HepG2 (cell line): ENCODE measurements around the gene TTBK1. TPM values are rescaled to one million over a fixed set of nuclear protein-coding genes. Genes with fewer than 3 reads are reported as not detected.
A peak's percentile ranks its signal among the peaks of the same experiment; 100 is the strongest.

ENCODE experiments used
- ATAC-seq: fragments of 200-7000 bp; cut with Tn5 transposase; 3 replicates; pipeline ENCODE4 v1.9.1; 2020; ENCODE audit warnings: mild to moderate bottlenecking, moderate library complexity
- BruUV-seq: library from RNA; stranded (reverse); fragments of 400-500 nt; replicated peaks from 2 replicates; lab custom pipeline; 2021; lab: Mats Ljungman, UMichigan
- CTCF ChIA-PET: fragments of 300-600 bp; formaldehyde crosslinking; extraction: SDS; loops from one replicate; lab custom pipeline; 2021; ENCODE audit warnings: low total read pairs, inconsistent platforms, low intra/inter-chr PET ratio; lab: Yijun Ruan, JAX
- POLR2A ChIA-PET: fragments of 350-600 bp; sonication (Branson Sonifier 250); formaldehyde crosslinking; loops from one replicate; lab custom pipeline; 2020; ENCODE audit warnings: antibody characterized with exemption, inconsistent platforms; lab: Yijun Ruan, JAX
- DNase-seq: peaks from one replicate; pipeline ENCODE4 v3.0.0-alpha.2; 2015; ENCODE audit warnings: low spot score
- FAIRE-seq: peaks from 3 replicates; lab custom pipeline; 2011; peaks lifted over from hg19 to GRCh38; lab: Jason Lieb, UNC
- H2AFZ ChIP-seq: one replicate; pipeline ENCODE4 v1.6.1; 2011; ENCODE audit warnings: low read length, inconsistent platforms
- H3K27ac ChIP-seq: fragments of 300-600 bp; 3 replicates; pipeline ENCODE4 v1.8.0; 2011; ENCODE audit warnings: mixed run types, mild to moderate bottlenecking, mixed read lengths, low read length, inconsistent platforms; ENCODE audit not compliant: insufficient read depth; ENCODE audit errors: extremely low read length
- H3K27me3 ChIP-seq, 2 experiments: fragments of 200-600 bp in 1 of 2; 2 replicates in 1 of 2; 3 replicates in 1 of 2; pipeline versions ENCODE4 v1.6.0 to v1.8.0; 2011; ENCODE audit warnings: low read length in 2 of 2, mild to moderate bottlenecking in 2 of 2, moderate library complexity in 2 of 2, inconsistent platforms in 1 of 2; ENCODE audit not compliant: insufficient read depth in 2 of 2, control insufficient read depth in 1 of 2
- H3K36me3 ChIP-seq, 2 experiments: fragments of 200-600 bp in 1 of 2; replicated peaks in 1 of 2; 2 replicates in 1 of 2; 3 replicates in 1 of 2; pipeline versions ENCODE4 v1.5.1 to v1.8.0; 2011; ENCODE audit warnings: low read length in 2 of 2, inconsistent platforms in 1 of 2; ENCODE audit not compliant: insufficient read depth in 2 of 2, control insufficient read depth in 1 of 2
- H3K4me1 ChIP-seq: 2 replicates; pipeline ENCODE4 v1.5.1; 2012; ENCODE audit warnings: low read length, inconsistent platforms; ENCODE audit not compliant: insufficient read depth
- H3K4me2 ChIP-seq: 2 replicates; pipeline ENCODE4 v1.6.0; 2011; ENCODE audit warnings: low read depth, low read length, inconsistent platforms
- H3K4me3 ChIP-seq, 3 experiments: fragments of 200-600 bp in 1 of 3; sonication (generic), shearing (Covaris generic) in 1 of 3; replicated peaks in 1 of 3; 2 replicates each; pipeline ENCODE4 v1.5.1; 2011 to 2016; ENCODE audit warnings: low read length in 3 of 3, inconsistent platforms in 2 of 3, low read depth in 2 of 3, mild to moderate bottlenecking in 2 of 3, control low read depth in 1 of 3, mixed read lengths in 1 of 3; ENCODE audit not compliant: insufficient read depth in 1 of 3
- H3K79me2 ChIP-seq: one replicate; pipeline ENCODE4 v1.6.1; 2011; ENCODE audit warnings: low read length, inconsistent platforms; ENCODE audit not compliant: insufficient read depth
- H3K9ac ChIP-seq: 2 replicates; pipeline ENCODE4 v1.6.0; 2011; ENCODE audit warnings: mild to moderate bottlenecking, low read depth, low read length, inconsistent platforms; ENCODE audit not compliant: insufficient read depth
- H3K9me3 ChIP-seq: 2 replicates; pipeline ENCODE4 v1.5.1; 2012; ENCODE audit warnings: mild to moderate bottlenecking, low read length
- H4K20me1 ChIP-seq: 2 replicates; pipeline ENCODE4 v1.6.0; 2011; ENCODE audit warnings: inconsistent platforms, mild to moderate bottlenecking, low read length, moderate library complexity; ENCODE audit not compliant: insufficient read depth
- CREB1 ChIP-seq, 2 experiments: fragments of 450-650 bp in 1 of 2; IDR thresholded peaks; 2 replicates each; pipeline ENCODE4 v1.6.1; 2016 to 2017; ENCODE audit warnings: control low read depth in 1 of 2, mild to moderate bottlenecking in 1 of 2, missing compliant biosample characterization in 1 of 2, missing genetic modification characterization in 1 of 2
- KAT7 ChIP-seq: IDR thresholded peaks from 2 replicates; pipeline ENCODE4 v1.6.1; 2018; ENCODE audit warnings: borderline replicate concordance, missing compliant biosample characterization
- RFX1 ChIP-seq: fragments of 450-650 bp; IDR thresholded peaks from 2 replicates; pipeline ENCODE4 v1.6.1; 2017
- SKI ChIP-seq: fragments of 450-650 bp; IDR thresholded peaks from one replicate; pipeline ENCODE4 v1.6.1; 2018; ENCODE audit warnings: mild to moderate bottlenecking; ENCODE audit not compliant: partially characterized antibody
- SOX6 ChIP-seq, 2 experiments: fragments of 450-650 bp in 1 of 2; sonication (generic) in 1 of 2; formaldehyde crosslinking in 1 of 2; IDR thresholded peaks; 2 replicates each; pipeline versions ENCODE4 v1.4.0 to v1.6.1; 2017 to 2020; ENCODE audit warnings: antibody characterized with exemption in 1 of 2, mild to moderate bottlenecking in 1 of 2, missing genetic modification reagents in 1 of 2
- ZFP90 ChIP-seq: sonication (generic); formaldehyde crosslinking; IDR thresholded peaks from 2 replicates; pipeline ENCODE4 v1.8.0; 2022; ENCODE audit warnings: missing genetic modification reagents, mild to moderate bottlenecking, inconsistent platforms, borderline replicate concordance
- ZNF333 ChIP-seq: sonication (generic); formaldehyde crosslinking; IDR thresholded peaks from 2 replicates; pipeline ENCODE4 v1.4.0; 2020; ENCODE audit warnings: mild to moderate bottlenecking, missing genetic modification reagents, borderline replicate concordance
- WGBS: methylation state at CpG from one replicate; pipeline ENCODE4 v1.1.6; 2017; ENCODE audit warnings: low lambda C conversion rate; 5-methylcytosine and 5-hydroxymethylcytosine counted together
- in situ Hi-C: cut with HindIII; loops from 2 replicates; pipeline ENCODE4 v1.10.0; 2017; ENCODE audit warnings: low pct_unique_long_range_greater_than_20kb; ENCODE audit not compliant: extremely low pct_ligation_motif_present
- intact Hi-C: fragments of 100-400 bp; cut with micrococcal nuclease; formaldehyde crosslinking; loops from one replicate; pipeline ENCODE4 v1.10.0; 2022; ENCODE audit not compliant: unreplicated experiment
- polyA plus RNA-seq, 8 experiments: library from polyadenylated mRNA; depleted of rRNA in 3 of 8; stranded (reverse) in 7 of 8; unstranded in 1 of 8; fragments of >200 nt; fragmentation: Illumina TruSeq in 4 of 8; extraction: Trizol in 4 of 8; gene quantifications; 2 replicates each; pipeline versions ENCODE4 v1.2.1 to v1.2.3, GENCODE V29; 2011 to 2016; ENCODE audit warnings: low read depth in 4 of 8, missing spikeins in 1 of 8, mixed read lengths in 1 of 8; ENCODE audit not compliant: insufficient read depth in 1 of 8
- total RNA-seq, 5 experiments: library from RNA; depleted of rRNA; stranded (reverse); fragments of >200 nt; fragmentation: Illumina TruSeq; extraction: Trizol; gene quantifications; 2 replicates each; pipeline ENCODE4 v1.2.3, GENCODE V29; 2016; ENCODE audit warnings: low read depth in 1 of 5
- TF ChIP-seq, protein P1 (sequence below): sonication (generic); formaldehyde crosslinking; IDR thresholded peaks from 2 replicates; pipeline ENCODE4 v1.8.0; 2022; ENCODE audit warnings: mild to moderate bottlenecking, missing genetic modification reagents; ENCODE audit not compliant: insufficient replicate concordance

TTBK1 gene
- total and polyA plus RNA-seq, 2 of the 13 experiments (the other 11 are each of a cell fraction or from before 2014, with no cell fraction given), result 0.24 to 0.33 TPM

DNA sequence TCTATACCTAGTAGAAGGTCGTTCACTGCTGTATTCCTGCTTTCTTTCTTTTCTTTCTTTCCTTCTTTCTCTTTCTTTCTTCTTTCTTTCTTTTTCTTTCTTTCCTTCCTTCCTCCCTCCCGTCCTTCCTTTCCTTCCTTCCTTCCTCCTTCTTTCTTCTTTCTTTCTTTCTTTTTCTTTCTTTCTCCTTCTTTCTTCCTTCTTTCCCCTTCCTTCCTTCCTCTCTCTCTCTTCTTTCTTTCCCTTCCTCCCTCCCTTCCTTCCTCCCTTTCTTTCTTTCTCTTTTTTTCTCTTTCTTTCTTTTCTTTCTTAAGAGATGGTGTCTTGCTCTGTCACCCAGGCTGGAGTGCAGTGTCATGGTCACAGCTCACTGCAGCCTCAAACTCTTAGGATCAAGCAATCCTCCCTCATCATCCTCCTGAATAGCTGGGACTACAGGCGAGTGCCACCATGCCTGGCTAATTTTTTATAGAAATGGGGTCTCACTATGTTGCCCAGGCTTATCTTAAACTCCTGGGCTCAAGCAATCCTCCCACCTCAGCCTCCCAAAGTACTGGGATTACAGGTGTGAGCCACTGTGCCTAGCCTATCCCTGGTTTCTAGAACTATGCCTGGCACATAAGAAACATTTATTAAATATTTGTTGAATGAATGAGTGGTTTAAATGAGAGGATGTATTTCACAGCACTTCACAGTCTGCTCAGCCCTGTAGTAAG, 11.4 kb upstream of the TTBK1 start (continued):
- TF ChIP-seq SOX6 (IDR thresholded peaks at IDR 0.05) (0 out of 2 replicates have a peak, but pooled peaks have one; percentile 43), SOX6 (CRISPR knock-in tag; IDR thresholded peaks at IDR 0.05) (no peak), KAT7 (CRISPR knock-in tag) (no peak)
- TF ChIP-seq, protein P1, sequence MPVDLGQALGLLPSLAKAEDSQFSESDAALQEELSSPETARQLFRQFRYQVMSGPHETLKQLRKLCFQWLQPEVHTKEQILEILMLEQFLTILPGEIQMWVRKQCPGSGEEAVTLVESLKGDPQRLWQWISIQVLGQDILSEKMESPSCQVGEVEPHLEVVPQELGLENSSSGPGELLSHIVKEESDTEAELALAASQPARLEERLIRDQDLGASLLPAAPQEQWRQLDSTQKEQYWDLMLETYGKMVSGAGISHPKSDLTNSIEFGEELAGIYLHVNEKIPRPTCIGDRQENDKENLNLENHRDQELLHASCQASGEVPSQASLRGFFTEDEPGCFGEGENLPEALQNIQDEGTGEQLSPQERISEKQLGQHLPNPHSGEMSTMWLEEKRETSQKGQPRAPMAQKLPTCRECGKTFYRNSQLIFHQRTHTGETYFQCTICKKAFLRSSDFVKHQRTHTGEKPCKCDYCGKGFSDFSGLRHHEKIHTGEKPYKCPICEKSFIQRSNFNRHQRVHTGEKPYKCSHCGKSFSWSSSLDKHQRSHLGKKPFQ (CRISPR knock-in tag), result no peak

DNA sequence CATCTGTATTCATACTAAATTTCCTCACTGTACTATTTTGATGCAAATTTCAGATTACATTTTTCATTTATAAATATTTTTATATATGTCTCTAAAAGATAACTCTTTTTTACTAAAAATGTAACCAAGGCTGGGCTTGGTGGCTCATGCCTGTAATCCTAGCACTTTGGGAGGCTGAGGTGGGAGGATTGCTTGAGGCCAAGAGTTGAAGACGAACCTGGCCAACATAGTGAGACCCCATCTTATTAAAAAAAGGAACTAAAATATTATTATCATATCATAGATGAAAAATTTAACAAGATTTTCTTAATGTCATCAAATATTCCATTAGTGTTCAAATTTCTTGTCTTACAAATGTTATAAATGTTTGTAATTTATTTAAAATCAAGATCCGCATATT, 7.4 kb upstream of the TTBK1 start:
- Histone ChIP-seq H3K27me3 (peaks cover 0 to 21% of the 10 kb centered on the region in 2 experiments; a peak in 3 of 5 replicates), H3K4me3 (no peak overlapping the region), H3K4me1 (peaks cover 19% of the 10 kb centered on the region), H2AFZ (no peak overlapping the region), H4K20me1 (no peaks in the 10 kb centered on the region), H3K79me2 (no peaks in the 10 kb centered on the region), H3K27ac (no peak overlapping the region), H3K9ac (no peak overlapping the region), H3K9me3 (no peaks in the 10 kb centered on the region), H3K4me2 (no peak overlapping the region), H3K36me3 (no peaks in the 10 kb centered on the region)
- FAIRE-seq (no peak), ATAC-seq (no peak), DNase-seq (no peak)
- intact Hi-C loops, result no loop called here
- ChIA-PET CTCF (no interaction called here), POLR2A (no interaction called here)
- TF ChIP-seq ZNF333 (CRISPR knock-in tag) (no peak), CREB1 (IDR thresholded peaks at IDR 0.05) (no peak), CREB1 (CRISPR knock-in tag; IDR thresholded peaks at IDR 0.05) (no peak), ZFP90 (no peak), RFX1 (no peak), SKI (no peak)
- WGBS, result 48% methylated on average over 2 of the region's 2 CpGs
- in situ Hi-C loops, result no loop called here
- BruUV-seq, result no TSS peak
